BLaER1 treated with 17β-estradiol and CSF1 and Interleukin-3, amounts not matched to agents 10 nM and 100 nM (cell line): Measurements from ENCODE around the gene ANKH.

Experiments used
- H3K27ac ChIP-seq, 11 experiments: shearing (Covaris generic); formaldehyde crosslinking; 2 replicates each; pipeline ENCODE4 v1.8.1; 2022
- H3K27me3 ChIP-seq, 11 experiments: shearing (Covaris generic); formaldehyde crosslinking; 2 replicates each; pipeline ENCODE4 v1.8.1; 2022
- H3K36me3 ChIP-seq, 11 experiments: shearing (Covaris generic); formaldehyde crosslinking; 2 replicates each; pipeline ENCODE4 v1.8.1; 2022
- H3K4me1 ChIP-seq, 10 experiments: shearing (Covaris generic); formaldehyde crosslinking; 2 replicates each; pipeline ENCODE4 v1.8.1; 2022
- H3K4me2 ChIP-seq, 11 experiments: shearing (Covaris generic); formaldehyde crosslinking; 2 replicates each; pipeline ENCODE4 v1.8.1; 2022
- H3K4me3 ChIP-seq, 10 experiments: shearing (Covaris generic); formaldehyde crosslinking; 2 replicates each; pipeline ENCODE4 v1.8.1; 2022
- H3K9ac ChIP-seq, 11 experiments: shearing (Covaris generic); formaldehyde crosslinking; 2 replicates each; pipeline ENCODE4 v1.8.1; 2022
- H3K9me3 ChIP-seq, 11 experiments: shearing (Covaris generic); formaldehyde crosslinking; replicated peaks in 1 of 11; 2 replicates each; pipeline ENCODE4 v1.8.1; 2022
- H4K20me1 ChIP-seq, 11 experiments: shearing (Covaris generic); formaldehyde crosslinking; 2 replicates each; pipeline ENCODE4 v1.8.1; 2022
- Cebpa-rat ChIP-seq, 11 experiments: shearing (Covaris generic); IDR thresholded peaks; 2 replicates each; pipeline ENCODE4 v1.8.1; 2022

The ANKH gene

GRCh38 chr5:14655146-14655741 is 216.3 kb downstream of the ANKH start:
- Histone ChIP-seq H3K27ac (no peak overlapping the region), H3K4me1 (peaks cover 0 to 5% (median 2%) of the 10 kb centered on the region in 10 experiments; a peak in 15 of 20 replicates), H3K36me3 (no peaks in the 10 kb centered on the region), H3K4me2 (no peak overlapping the region), H4K20me1 (no peaks in the 10 kb centered on the region), H3K9ac (no peak overlapping the region), H3K4me3 (no peak overlapping the region), H3K27me3 (no peaks in the 10 kb centered on the region), H3K9me3 (no peaks in the 10 kb centered on the region)
- 0 out of 22 replicates have a peak, but pooled peaks of 1 of the 11 experiments have one; percentile 25 for TF ChIP-seq Cebpa-rat (IDR thresholded peaks at IDR 0.05)
